T-cell (primary cell): ENCODE results near the gene DOK4. TPM values are rescaled to one million over a fixed set of nuclear protein-coding genes. Genes with fewer than 3 reads are reported as not detected.
A peak's percentile ranks its signal among the peaks of the same experiment; 100 is the strongest.

Source experiments
- ATAC-seq, 4 experiments: fragments of 200-7000 bp in 3 of 4; fragments of 150-1000 bp in 1 of 4; cut with Tn5 transposase; replicated peaks in 1 of 4; 1 replicate in 3 of 4; 2 replicates in 1 of 4; pipeline ENCODE4 v1.10.0; 2021; ENCODE audit warnings: moderate library complexity in 3 of 4, mild to moderate bottlenecking in 2 of 4, moderate number of reproducible peaks in 1 of 4
- CTCF ChIA-PET, 2 donors: fragments of 300-600 bp; sonication (Branson Sonifier 250); formaldehyde crosslinking; loops; one replicate each; lab custom pipeline; 2022; ENCODE audit warnings: antibody characterized with exemption in 2 of 2; lab: Charles Lee
- POLR2A ChIA-PET, 2 donors: fragments of 300-600 bp; sonication (Branson Sonifier 250); formaldehyde crosslinking; loops; one replicate each; lab custom pipeline; 2022; ENCODE audit warnings: antibody characterized with exemption in 2 of 2; lab: Charles Lee
- DNase-seq, 35 experiments: peaks; one replicate each; pipeline versions ENCODE4 v3.0.0 to v3.0.0-alpha.2; 2013 to 2023
- H3K27ac ChIP-seq: one replicate; pipeline ENCODE4 v1.5.1; 2013; ENCODE audit warnings: low read length
- H3K27me3 ChIP-seq, 2 experiments: replicated peaks in 1 of 2; 1 replicate in 1 of 2; 2 replicates in 1 of 2; pipeline versions ENCODE4 v1.6.1 to v1.7.0; 2013; ENCODE audit warnings: low read length in 1 of 2, mixed read lengths in 1 of 2; ENCODE audit not compliant: control insufficient read depth in 2 of 2, insufficient read depth in 2 of 2; ENCODE audit errors: extremely low read depth in 1 of 2
- H3K36me3 ChIP-seq, 2 donors: 1 replicate in 1 of 2; 2 replicates in 1 of 2; pipeline versions ENCODE4 v1.6.1 to v1.7.0; 2013; ENCODE audit warnings: low read length in 1 of 2; ENCODE audit not compliant: control insufficient read depth in 2 of 2, insufficient read depth in 1 of 2; ENCODE audit errors: extremely low read depth in 1 of 2
- H3K4me1 ChIP-seq, 2 experiments: 1 replicate in 1 of 2; 2 replicates in 1 of 2; pipeline versions ENCODE4 v1.6.1 to v1.7.0; 2013; ENCODE audit warnings: low read length in 2 of 2, mixed read lengths in 1 of 2; ENCODE audit not compliant: insufficient read depth in 2 of 2, control insufficient read depth in 1 of 2; ENCODE audit errors: extremely low read depth in 1 of 2
- H3K4me3 ChIP-seq, 2 donors: 1 replicate in 1 of 2; 2 replicates in 1 of 2; pipeline versions ENCODE4 v1.5.1 to v1.7.0; 2013; ENCODE audit warnings: mild to moderate bottlenecking in 2 of 2, low read length in 1 of 2, moderate library complexity in 1 of 2; ENCODE audit not compliant: control insufficient read depth in 1 of 2; ENCODE audit errors: extremely low read depth in 1 of 2
- H3K9me3 ChIP-seq: 2 replicates; pipeline ENCODE4 v1.7.0; 2013
- H3K27ac Mint-ChIP-seq, 2 donors: one replicate each; pipeline ENCODE4 v1.8.0; 2020 to 2021; ENCODE audit warnings: mild to moderate bottlenecking in 2 of 2, mixed read lengths in 2 of 2
- H3K27me3 Mint-ChIP-seq, 2 donors: one replicate each; pipeline ENCODE4 v1.8.0; 2021 to 2022; ENCODE audit warnings: mixed read lengths in 2 of 2
- H3K36me3 Mint-ChIP-seq: one replicate; pipeline ENCODE4 v1.8.0; 2021; ENCODE audit warnings: mixed read lengths
- H3K4me1 Mint-ChIP-seq, 3 donors: one replicate each; pipeline ENCODE4 v1.8.0; 2020 to 2022; ENCODE audit warnings: mixed read lengths in 3 of 3, mild to moderate bottlenecking in 1 of 3
- H3K4me3 Mint-ChIP-seq, 3 donors: one replicate each; pipeline ENCODE4 v1.8.0; 2020 to 2022; ENCODE audit warnings: mild to moderate bottlenecking in 3 of 3, mixed read lengths in 3 of 3, moderate library complexity in 3 of 3
- H3K9me3 Mint-ChIP-seq, 3 donors: one replicate each; pipeline ENCODE4 v1.8.0; 2020 to 2022; ENCODE audit warnings: mixed read lengths in 3 of 3
- WGBS: methylation state at CpG from one replicate; pipeline ENCODE4 v1.1.5; 2013; ENCODE audit warnings: missing lambda C conversion rate; ENCODE audit not compliant: insufficient coverage; 5-methylcytosine and 5-hydroxymethylcytosine counted together
- total RNA-seq, 35 experiments: library from RNA in 6 of 35; stranded (reverse) in 6 of 35; fragments of 120-200 nt in 1 of 35; gene quantifications; one replicate each; pipeline versions ENCODE4 v1.2.1 to v1.2.4 and lab custom pipeline; 2013 to 2026

Gene DOK4
- total RNA-seq, 5 donors from 2014 or later (not counting 1 experiment from before 2014, with no cell fraction given) = 2.2 to 4.1 (median 3.1) TPM

DNA sequence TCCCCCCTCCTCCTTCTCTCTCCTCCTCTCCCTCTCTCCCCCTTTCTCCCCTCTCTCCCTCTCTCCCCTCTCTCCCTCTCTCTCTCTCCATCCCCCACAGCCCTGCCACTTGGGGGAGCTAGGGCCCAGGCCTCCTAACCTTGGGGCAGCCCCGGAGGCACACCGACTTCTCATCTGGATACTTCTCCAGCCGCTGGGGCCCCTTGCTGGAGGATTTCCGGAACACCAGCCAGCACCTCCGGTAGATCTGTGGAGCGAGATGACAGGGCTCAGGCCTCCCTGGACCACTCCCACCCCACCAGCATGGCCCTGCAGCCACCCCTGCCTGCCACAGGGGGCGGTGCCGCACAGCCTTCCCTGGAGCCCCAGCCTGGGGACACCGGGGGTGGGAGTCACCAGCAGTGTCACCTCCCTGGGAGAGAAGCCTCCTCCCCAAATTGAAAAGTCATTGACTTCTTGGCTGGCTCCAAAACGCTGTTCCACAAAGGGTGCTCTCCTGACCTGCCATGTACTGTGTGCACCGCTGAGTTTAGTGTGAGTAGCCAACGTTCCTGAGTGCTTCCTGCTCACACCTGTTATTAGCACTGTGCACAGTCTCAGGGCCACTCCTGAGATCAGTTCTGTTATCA is 10.5 kb downstream of the DOK4 start:
- H3K36me3 ChIP-seq = peaks cover 4 to 20% of the 10 kb centered on the region in 2 donors
- H3K9me3 Mint-ChIP-seq = no peaks in the 10 kb centered on the region
- ChIA-PET POLR2A (interaction anchor here in 1 of 2 donors (0.9 kb wide), 1 partner anchor 45 kb away, joined by 3 read pairs; no protein-coding TSS in a partner anchor), CTCF (interaction anchor here in 1 of 2 donors (0.6 to 0.7 kb wide), 3 partner anchors 16 to 177 kb away, joined by 3 to 13 read pairs (median 3); no protein-coding TSS in a partner anchor)
- peak; percentile 90 to 93 (median 92) for ATAC-seq
- WGBS = 3% methylated on average over 9 of the region's 12 CpGs
- peak overlapping the region in 1 of 3 donors; percentile 34 for H3K4me3 Mint-ChIP-seq
- H3K27ac ChIP-seq = peak overlapping the region; percentile 34
- H3K27me3 Mint-ChIP-seq = no peaks in the 10 kb centered on the region
- peak overlapping the region in 1 of 2 donors; percentile 2 for H3K4me3 ChIP-seq
- no peaks in the 10 kb centered on the region for H3K9me3 ChIP-seq
- peak; percentile 43 to 79 (median 65) for DNase-seq
- peaks cover 13 to 19% (median 17%) of the 10 kb centered on the region in 3 donors for H3K4me1 Mint-ChIP-seq
- H3K27me3 ChIP-seq = no peaks in the 10 kb centered on the region
- peaks cover 13% of the 10 kb centered on the region for H3K36me3 Mint-ChIP-seq
- peaks cover 6 to 26% of the 10 kb centered on the region in 2 experiments for H3K4me1 ChIP-seq
- H3K27ac Mint-ChIP-seq = peak overlapping the region in 1 of 2 donors; percentile 72

- POLR2A ChIA-PET = no interaction called here
- DNase-seq (no peak), ATAC-seq (no peak)
- Mint-ChIP-seq H3K9me3 (no peaks in the 10 kb centered on the region), H3K36me3 (peaks cover 19% of the 10 kb centered on the region), H3K4me3 (no peak overlapping the region), H3K4me1 (peaks cover 13 to 19% (median 17%) of the 10 kb centered on the region in 3 donors), H3K27ac (peak overlapping the region in 1 of 2 donors; percentile 76), H3K27me3 (no peaks in the 10 kb centered on the region)
- H3K4me1 ChIP-seq = peaks cover 6 to 26% of the 10 kb centered on the region in 2 experiments
- no peak overlapping the region for H3K27ac ChIP-seq
- WGBS = 93% methylated on average over 22 of the region's 30 CpGs
- no peak overlapping the region for H3K4me3 ChIP-seq
- H3K27me3 ChIP-seq = no peaks in the 10 kb centered on the region
- peaks cover 10 to 29% of the 10 kb centered on the region in 2 donors for H3K36me3 ChIP-seq
- H3K9me3 ChIP-seq = no peaks in the 10 kb centered on the region
- CTCF ChIA-PET = interaction anchor here in 1 of 2 donors (0.6 to 0.7 kb wide), 2 partner anchors 16 to 176 kb away, joined by 3 to 13 read pairs; no protein-coding TSS in a partner anchor
Measured at GRCh38 chr16:57474671-57475661, 11.3 kb downstream of the DOK4 start.

GRCh38 chr16:57473906-57474305 is 12.4 kb downstream of the DOK4 start:
- no peaks in the 10 kb centered on the region for H3K27me3 Mint-ChIP-seq
- peaks cover 9 to 17% (median 15%) of the 10 kb centered on the region in 3 donors for H3K4me1 Mint-ChIP-seq
- H3K36me3 Mint-ChIP-seq = peaks cover 27% of the 10 kb centered on the region
- POLR2A ChIA-PET = interaction anchor here in 1 of 2 donors (0.5 kb wide), 1 partner anchor 51 kb away, joined by 11 read pairs; no protein-coding TSS in a partner anchor
- H3K36me3 ChIP-seq = peaks cover 15 to 39% of the 10 kb centered on the region in 2 donors
- WGBS = 44% methylated on average over 3 of the region's 8 CpGs
- CTCF ChIA-PET = no interaction called here
- DNase-seq (no peak), ATAC-seq (no peak)
- no peak overlapping the region for H3K27ac ChIP-seq
- no peaks in the 10 kb centered on the region for H3K9me3 Mint-ChIP-seq
- no peak overlapping the region for H3K4me3 Mint-ChIP-seq
- H3K27me3 ChIP-seq = no peaks in the 10 kb centered on the region
- peaks cover 6 to 26% of the 10 kb centered on the region in 2 experiments for H3K4me1 ChIP-seq
- H3K27ac Mint-ChIP-seq = no peak overlapping the region
- no peak overlapping the region for H3K4me3 ChIP-seq
- H3K9me3 ChIP-seq = no peaks in the 10 kb centered on the region

GRCh38 chr16:57473176-57473840 is 13.0 kb downstream of the DOK4 start:
- ChIA-PET POLR2A (no interaction called here), CTCF (no interaction called here)
- H3K4me1 Mint-ChIP-seq = peaks cover 9 to 21% (median 14%) of the 10 kb centered on the region in 3 donors
- no peak overlapping the region for H3K27ac Mint-ChIP-seq
- DNase-seq (no peak), ATAC-seq (no peak)
- H3K27ac ChIP-seq = no peak overlapping the region
- H3K4me1 ChIP-seq = peaks cover 6 to 26% of the 10 kb centered on the region in 2 experiments
- H3K4me3 ChIP-seq = no peak overlapping the region
- H3K36me3 Mint-ChIP-seq = peaks cover 32% of the 10 kb centered on the region
- H3K9me3 Mint-ChIP-seq = no peaks in the 10 kb centered on the region
- H3K27me3 Mint-ChIP-seq = no peaks in the 10 kb centered on the region
- H3K27me3 ChIP-seq = no peaks in the 10 kb centered on the region
- no peak overlapping the region for H3K4me3 Mint-ChIP-seq
- H3K9me3 ChIP-seq = no peaks in the 10 kb centered on the region
- WGBS = 95% methylated on average over 5 of the region's 14 CpGs
- peaks cover 15 to 45% of the 10 kb centered on the region in 2 donors for H3K36me3 ChIP-seq

- DNase-seq (no peak), ATAC-seq (no peak)
- CTCF ChIA-PET = no interaction called here
- Mint-ChIP-seq H3K4me1 (peaks cover 9 to 27% (median 15%) of the 10 kb centered on the region in 3 donors), H3K36me3 (peaks cover 36% of the 10 kb centered on the region), H3K4me3 (no peak overlapping the region), H3K27ac (peak overlapping the region in 1 of 2 donors; percentile 16), H3K9me3 (no peaks in the 10 kb centered on the region), H3K27me3 (no peaks in the 10 kb centered on the region)
- POLR2A ChIA-PET = no interaction called here
- Histone ChIP-seq H3K36me3 (peaks cover 19 to 52% of the 10 kb centered on the region in 2 donors), H3K4me1 (peaks cover 6 to 26% of the 10 kb centered on the region in 2 experiments), H3K27ac (no peak overlapping the region), H3K4me3 (no peak overlapping the region), H3K27me3 (no peaks in the 10 kb centered on the region), H3K9me3 (no peaks in the 10 kb centered on the region)
- 36% methylated on average over 1 of the region's 4 CpGs for WGBS
Measured at GRCh38 chr16:57472665-57473060, 13.6 kb downstream of the DOK4 start.
